SK-N-SH treated with all-trans-retinoic acid at 6 μM for 48 hours (cell line): ENCODE data around the gene ARID5A.

ENCODE experiments used
- ATAC-seq: fragments of 200-7000 bp; cut with Tn5 transposase; 3 replicates; pipeline ENCODE4 v1.9.1; 2020; ENCODE audit warnings: mild to moderate bottlenecking, moderate library complexity
- ARNTL ChIP-seq: fragments of 450-650 bp; formaldehyde crosslinking; IDR thresholded peaks from 2 replicates; pipeline ENCODE4 v1.5.0; 2020; ENCODE audit warnings: low read depth, mild to moderate bottlenecking, moderate library complexity, borderline replicate concordance
- CREB5 ChIP-seq: fragments of 250-450 bp; sonication (Bioruptor Pico); IDR thresholded peaks from 2 replicates; pipeline ENCODE4 v1.5.1; 2020; ENCODE audit warnings: low read depth, mild to moderate bottlenecking, moderate library complexity
- CSDC2 ChIP-seq: fragments of 250-450 bp; sonication (Bioruptor Pico); IDR thresholded peaks from 2 replicates; pipeline ENCODE4 v1.5.0; 2020; ENCODE audit warnings: mild to moderate bottlenecking, moderate library complexity
- ESRRG ChIP-seq: fragments of 250-450 bp; sonication (Bioruptor Pico); IDR thresholded peaks from 2 replicates; pipeline ENCODE4 v1.6.1; 2021; ENCODE audit warnings: mild to moderate bottlenecking
- GLIS3 ChIP-seq: fragments of 250-450 bp; sonication (Bioruptor Pico); IDR thresholded peaks from 2 replicates; pipeline ENCODE4 v1.5.0; 2020; ENCODE audit warnings: mild to moderate bottlenecking, moderate library complexity
- ISL1 ChIP-seq: fragments of 250-450 bp; sonication (Bioruptor Pico); IDR thresholded peaks from 2 replicates; pipeline ENCODE4 v2.1.2; 2022; ENCODE audit warnings: mild to moderate bottlenecking, moderate library complexity
- OSR1 ChIP-seq: fragments of 250-450 bp; sonication (Bioruptor Pico); IDR thresholded peaks from 2 replicates; pipeline ENCODE4 v1.8.0; 2022; ENCODE audit warnings: moderate library complexity, mild to moderate bottlenecking, inconsistent platforms
- PPARA ChIP-seq: fragments of 250-450 bp; sonication (Bioruptor Pico); IDR thresholded peaks from 2 replicates; pipeline ENCODE4 v1.5.0; 2020; ENCODE audit warnings: mild to moderate bottlenecking, borderline replicate concordance
- RARB ChIP-seq: fragments of 250-450 bp; sonication (Bioruptor Pico); IDR thresholded peaks from 2 replicates; pipeline ENCODE4 v1.8.0; 2021; ENCODE audit warnings: mild to moderate bottlenecking, moderate library complexity
- SNAI2 ChIP-seq: fragments of 250-450 bp; sonication (Bioruptor Pico); IDR thresholded peaks from 2 replicates; pipeline ENCODE4 v1.5.0; 2020; ENCODE audit warnings: mild to moderate bottlenecking, moderate library complexity
- TCF4 ChIP-seq: fragments of 250-450 bp; sonication (Bioruptor Pico); IDR thresholded peaks from 2 replicates; pipeline ENCODE4 v1.8.0; 2021; ENCODE audit warnings: mild to moderate bottlenecking, moderate library complexity, borderline replicate concordance
- TOX ChIP-seq: fragments of 250-450 bp; sonication (Bioruptor Pico); IDR thresholded peaks from 2 replicates; pipeline ENCODE4 v1.8.0; 2021; ENCODE audit warnings: mild to moderate bottlenecking, moderate library complexity, borderline replicate concordance
- ZC3H10 ChIP-seq: fragments of 250-450 bp; sonication (Bioruptor Pico); IDR thresholded peaks from 2 replicates; pipeline ENCODE4 v1.5.1; 2021; ENCODE audit warnings: mild to moderate bottlenecking, moderate library complexity
- ZFP3 ChIP-seq: fragments of 250-450 bp; sonication (Bioruptor Pico); IDR thresholded peaks from 2 replicates; pipeline ENCODE4 v1.5.0; 2020; ENCODE audit warnings: mild to moderate bottlenecking, moderate library complexity
- ZFP30 ChIP-seq: fragments of 450-650 bp; formaldehyde crosslinking; IDR thresholded peaks from 2 replicates; pipeline ENCODE4 v1.5.0; 2022; ENCODE audit warnings: mild to moderate bottlenecking, moderate library complexity
- ZNF70 ChIP-seq: fragments of 450-650 bp; formaldehyde crosslinking; IDR thresholded peaks from 2 replicates; pipeline ENCODE4 v1.5.0; 2020; ENCODE audit warnings: mild to moderate bottlenecking, moderate library complexity
- ZNF8 ChIP-seq: fragments of 450-650 bp; formaldehyde crosslinking; IDR thresholded peaks from 2 replicates; pipeline ENCODE4 v1.5.0; 2020; ENCODE audit warnings: mild to moderate bottlenecking, moderate library complexity
- TF ChIP-seq, protein P1 (sequence below): fragments of 250-450 bp; sonication (Bioruptor Pico); IDR thresholded peaks from 2 replicates; pipeline ENCODE4 v1.5.1; 2021; ENCODE audit warnings: mild to moderate bottlenecking, moderate library complexity
- TF ChIP-seq, protein P2 (sequence below): fragments of 250-450 bp; sonication (Bioruptor Pico); IDR thresholded peaks from 2 replicates; pipeline ENCODE4 v1.5.0; 2020; ENCODE audit warnings: mild to moderate bottlenecking, moderate library complexity
- TF ChIP-seq, protein P3 (sequence below): fragments of 250-450 bp; sonication (Bioruptor Pico); IDR thresholded peaks from 2 replicates; pipeline ENCODE4 v1.8.0; 2020; ENCODE audit warnings: mild to moderate bottlenecking, moderate library complexity, borderline replicate concordance
- TF ChIP-seq, protein P4 (sequence below): fragments of 250-450 bp; sonication (Bioruptor Pico); IDR thresholded peaks from 2 replicates; pipeline ENCODE4 v1.8.0; 2021; ENCODE audit warnings: low read depth, mild to moderate bottlenecking, moderate library complexity, borderline replicate concordance

The ARID5A gene

GRCh38 chr2:96547203-96547641 lies 10.7 kb downstream of the ARID5A start:
- no peak for ATAC-seq
- TF ChIP-seq ZFP3 (CRISPR knock-in tag) (no peak), PPARA (CRISPR knock-in tag) (no peak), GLIS3 (CRISPR knock-in tag) (no peak), OSR1 (CRISPR knock-in tag) (no peak), ZC3H10 (CRISPR knock-in tag) (no peak), CSDC2 (CRISPR knock-in tag) (no peak), SNAI2 (CRISPR knock-in tag) (no peak), RARB (no peak), CREB5 (CRISPR knock-in tag) (no peak), ZNF70 (no peak), ARNTL (CRISPR knock-in tag) (no peak), TOX (no peak), ESRRG (CRISPR knock-in tag) (no peak)
- TF ChIP-seq, protein P1, sequence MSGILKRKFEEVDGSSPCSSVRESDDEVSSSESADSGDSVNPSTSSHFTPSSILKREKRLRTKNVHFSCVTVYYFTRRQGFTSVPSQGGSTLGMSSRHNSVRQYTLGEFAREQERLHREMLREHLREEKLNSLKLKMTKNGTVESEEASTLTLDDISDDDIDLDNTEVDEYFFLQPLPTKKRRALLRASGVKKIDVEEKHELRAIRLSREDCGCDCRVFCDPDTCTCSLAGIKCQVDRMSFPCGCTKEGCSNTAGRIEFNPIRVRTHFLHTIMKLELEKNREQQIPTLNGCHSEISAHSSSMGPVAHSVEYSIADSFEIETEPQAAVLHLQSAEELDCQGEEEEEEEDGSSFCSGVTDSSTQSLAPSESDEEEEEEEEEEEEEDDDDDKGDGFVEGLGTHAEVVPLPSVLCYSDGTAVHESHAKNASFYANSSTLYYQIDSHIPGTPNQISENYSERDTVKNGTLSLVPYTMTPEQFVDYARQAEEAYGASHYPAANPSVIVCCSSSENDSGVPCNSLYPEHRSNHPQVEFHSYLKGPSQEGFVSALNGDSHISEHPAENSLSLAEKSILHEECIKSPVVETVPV = no peak
- TF ChIP-seq, protein P2, sequence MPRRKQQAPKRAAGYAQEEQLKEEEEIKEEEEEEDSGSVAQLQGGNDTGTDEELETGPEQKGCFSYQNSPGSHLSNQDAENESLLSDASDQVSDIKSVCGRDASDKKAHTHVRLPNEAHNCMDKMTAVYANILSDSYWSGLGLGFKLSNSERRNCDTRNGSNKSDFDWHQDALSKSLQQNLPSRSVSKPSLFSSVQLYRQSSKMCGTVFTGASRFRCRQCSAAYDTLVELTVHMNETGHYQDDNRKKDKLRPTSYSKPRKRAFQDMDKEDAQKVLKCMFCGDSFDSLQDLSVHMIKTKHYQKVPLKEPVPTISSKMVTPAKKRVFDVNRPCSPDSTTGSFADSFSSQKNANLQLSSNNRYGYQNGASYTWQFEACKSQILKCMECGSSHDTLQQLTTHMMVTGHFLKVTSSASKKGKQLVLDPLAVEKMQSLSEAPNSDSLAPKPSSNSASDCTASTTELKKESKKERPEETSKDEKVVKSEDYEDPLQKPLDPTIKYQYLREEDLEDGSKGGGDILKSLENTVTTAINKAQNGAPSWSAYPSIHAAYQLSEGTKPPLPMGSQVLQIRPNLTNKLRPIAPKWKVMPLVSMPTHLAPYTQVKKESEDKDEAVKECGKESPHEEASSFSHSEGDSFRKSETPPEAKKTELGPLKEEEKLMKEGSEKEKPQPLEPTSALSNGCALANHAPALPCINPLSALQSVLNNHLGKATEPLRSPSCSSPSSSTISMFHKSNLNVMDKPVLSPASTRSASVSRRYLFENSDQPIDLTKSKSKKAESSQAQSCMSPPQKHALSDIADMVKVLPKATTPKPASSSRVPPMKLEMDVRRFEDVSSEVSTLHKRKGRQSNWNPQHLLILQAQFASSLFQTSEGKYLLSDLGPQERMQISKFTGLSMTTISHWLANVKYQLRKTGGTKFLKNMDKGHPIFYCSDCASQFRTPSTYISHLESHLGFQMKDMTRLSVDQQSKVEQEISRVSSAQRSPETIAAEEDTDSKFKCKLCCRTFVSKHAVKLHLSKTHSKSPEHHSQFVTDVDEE = no peak
- TF ChIP-seq, protein P3, sequence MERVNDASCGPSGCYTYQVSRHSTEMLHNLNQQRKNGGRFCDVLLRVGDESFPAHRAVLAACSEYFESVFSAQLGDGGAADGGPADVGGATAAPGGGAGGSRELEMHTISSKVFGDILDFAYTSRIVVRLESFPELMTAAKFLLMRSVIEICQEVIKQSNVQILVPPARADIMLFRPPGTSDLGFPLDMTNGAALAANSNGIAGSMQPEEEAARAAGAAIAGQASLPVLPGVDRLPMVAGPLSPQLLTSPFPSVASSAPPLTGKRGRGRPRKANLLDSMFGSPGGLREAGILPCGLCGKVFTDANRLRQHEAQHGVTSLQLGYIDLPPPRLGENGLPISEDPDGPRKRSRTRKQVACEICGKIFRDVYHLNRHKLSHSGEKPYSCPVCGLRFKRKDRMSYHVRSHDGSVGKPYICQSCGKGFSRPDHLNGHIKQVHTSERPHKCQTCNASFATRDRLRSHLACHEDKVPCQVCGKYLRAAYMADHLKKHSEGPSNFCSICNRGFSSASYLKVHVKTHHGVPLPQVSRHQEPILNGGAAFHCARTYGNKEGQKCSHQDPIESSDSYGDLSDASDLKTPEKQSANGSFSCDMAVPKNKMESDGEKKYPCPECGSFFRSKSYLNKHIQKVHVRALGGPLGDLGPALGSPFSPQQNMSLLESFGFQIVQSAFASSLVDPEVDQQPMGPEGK (CRISPR knock-in tag) = no peak
- TF ChIP-seq, protein P4, sequence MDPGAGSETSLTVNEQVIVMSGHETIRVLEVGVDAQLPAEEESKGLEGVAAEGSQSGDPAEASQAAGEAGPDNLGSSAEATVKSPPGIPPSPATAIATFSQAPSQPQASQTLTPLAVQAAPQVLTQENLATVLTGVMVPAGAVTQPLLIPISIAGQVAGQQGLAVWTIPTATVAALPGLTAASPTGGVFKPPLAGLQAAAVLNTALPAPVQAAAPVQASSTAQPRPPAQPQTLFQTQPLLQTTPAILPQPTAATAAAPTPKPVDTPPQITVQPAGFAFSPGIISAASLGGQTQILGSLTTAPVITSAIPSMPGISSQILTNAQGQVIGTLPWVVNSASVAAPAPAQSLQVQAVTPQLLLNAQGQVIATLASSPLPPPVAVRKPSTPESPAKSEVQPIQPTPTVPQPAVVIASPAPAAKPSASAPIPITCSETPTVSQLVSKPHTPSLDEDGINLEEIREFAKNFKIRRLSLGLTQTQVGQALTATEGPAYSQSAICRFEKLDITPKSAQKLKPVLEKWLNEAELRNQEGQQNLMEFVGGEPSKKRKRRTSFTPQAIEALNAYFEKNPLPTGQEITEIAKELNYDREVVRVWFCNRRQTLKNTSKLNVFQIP (CRISPR knock-in tag) = no peak

GRCh38 chr2:96547731-96548171 lies 11.2 kb downstream of the ARID5A start:
- no peak for ATAC-seq
- no peak for TF ChIP-seq CSDC2 (CRISPR knock-in tag)
- TF ChIP-seq ZC3H10 (CRISPR knock-in tag) = no peak
- no peak for TF ChIP-seq TCF4 (CRISPR knock-in tag)
- TF ChIP-seq ZFP30 = no peak

DNA sequence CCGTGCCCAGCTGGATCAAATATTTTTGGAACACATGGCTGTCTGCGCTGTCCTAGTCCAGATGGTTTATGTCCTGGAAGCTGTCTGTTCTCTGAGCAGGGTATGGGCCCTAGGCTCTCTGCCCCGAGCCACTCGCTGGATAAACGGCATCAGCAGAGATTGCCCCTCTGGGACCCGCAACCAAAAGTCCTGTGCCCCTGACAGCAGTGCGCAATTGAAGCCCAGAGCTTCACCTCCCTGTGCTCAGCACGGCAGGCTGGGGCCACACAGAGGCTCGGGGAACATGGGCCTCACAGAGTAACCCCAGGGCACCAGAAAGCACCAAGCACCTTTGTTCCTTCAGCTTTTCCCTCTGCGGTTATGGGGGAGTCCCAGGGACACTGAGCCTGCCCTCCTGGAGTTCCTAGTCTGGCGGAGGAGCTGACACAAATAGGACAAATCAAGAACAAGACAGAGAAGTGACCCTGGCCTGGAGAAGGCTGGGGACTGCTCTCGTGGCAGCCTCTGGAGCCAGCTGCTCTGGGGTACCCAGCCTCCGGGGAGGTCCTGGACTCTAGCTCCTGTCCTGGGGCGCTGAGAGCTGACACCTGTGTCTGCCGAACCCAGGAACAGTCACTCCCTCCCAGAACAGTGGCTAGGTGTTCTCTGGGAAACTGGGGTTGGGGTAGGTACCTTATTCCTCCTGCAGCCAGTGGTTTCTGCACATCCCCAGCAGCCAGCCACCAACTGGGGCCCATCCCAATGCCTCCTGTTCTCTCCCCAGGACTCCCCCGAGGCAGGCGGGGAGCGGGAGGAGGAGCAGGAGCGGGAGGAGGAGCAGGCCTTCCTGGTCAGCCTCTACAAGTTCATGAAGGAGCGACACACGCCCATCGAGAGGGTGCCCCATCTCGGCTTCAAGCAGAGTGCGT lies 12.3 kb downstream of the ARID5A start:
- no peak for ATAC-seq
- no peak for TF ChIP-seq ISL1 (CRISPR knock-in tag)
- TF ChIP-seq TOX = no peak
- no peak for TF ChIP-seq ZC3H10 (CRISPR knock-in tag)
- TF ChIP-seq PPARA (CRISPR knock-in tag) = no peak
- no peak for TF ChIP-seq ZFP30
- TF ChIP-seq ZNF8 (CRISPR knock-in tag) = no peak
- no peak for TF ChIP-seq GLIS3 (CRISPR knock-in tag)
- TF ChIP-seq, protein P2 = no peak
- TF ChIP-seq CSDC2 (CRISPR knock-in tag) = no peak
- TF ChIP-seq RARB = no peak
- no peak for TF ChIP-seq CREB5 (CRISPR knock-in tag)
